Caco-2 (cell line): ENCODE measurements around the gene PARD3. TPM values are rescaled to one million over a fixed set of nuclear protein-coding genes. Genes with fewer than 3 reads are reported as not detected.

ENCODE experiments used
- BruUV-seq: library from RNA; stranded (reverse); fragments of 400-500 nt; replicated peaks from 2 replicates; lab custom pipeline; 2021; lab: Mats Ljungman, UMichigan
- CTCF ChIA-PET: fragments of 300-600 bp; sonication (Branson Sonifier 250); formaldehyde crosslinking; loops from one replicate; lab custom pipeline; 2022; ENCODE audit warnings: antibody characterized with exemption; lab: Charles Lee
- POLR2A ChIA-PET: fragments of 300-600 bp; sonication (Branson Sonifier 250); formaldehyde crosslinking; loops from one replicate; lab custom pipeline; 2022; ENCODE audit warnings: antibody characterized with exemption; lab: Charles Lee
- DNase-seq, 2 experiments: peaks; one replicate each; pipeline versions ENCODE4 v3.0.0 to v3.0.0-alpha.2; 2020 to 2022
- H3K27me3 ChIP-seq: replicated peaks from 2 replicates; pipeline ENCODE4 v1.6.0; 2011; ENCODE audit warnings: low read length; ENCODE audit not compliant: control insufficient read depth, insufficient read depth
- H3K36me3 ChIP-seq: 2 replicates; pipeline ENCODE4 v1.5.1; 2011; ENCODE audit warnings: low read length; ENCODE audit not compliant: control insufficient read depth, insufficient read depth
- H3K4me1 ChIP-seq: fragments of 250-450 bp; sonication (Bioruptor Pico); 2 replicates; pipeline ENCODE4 v1.5.1; 2020; ENCODE audit warnings: mild to moderate bottlenecking
- H3K4me3 ChIP-seq: 2 replicates; pipeline ENCODE4 v1.5.1; 2011; ENCODE audit warnings: low read depth, mild to moderate bottlenecking, control low read depth, low read length
- H3K9me3 ChIP-seq: fragments of 250-450 bp; sonication (Bioruptor Pico); 2 replicates; pipeline ENCODE4 v1.5.1; 2020; ENCODE audit warnings: mild to moderate bottlenecking, moderate library complexity
- H3K27ac Mint-ChIP-seq: one replicate; pipeline ENCODE4 v1.8.0; 2022; ENCODE audit warnings: mixed read lengths; ENCODE audit not compliant: unreplicated experiment
- H3K27me3 Mint-ChIP-seq: one replicate; pipeline ENCODE4 v1.8.0; 2022; ENCODE audit warnings: mixed read lengths; ENCODE audit not compliant: insufficient read depth, unreplicated experiment
- H3K36me3 Mint-ChIP-seq: one replicate; pipeline ENCODE4 v1.8.0; 2022; ENCODE audit warnings: mild to moderate bottlenecking, mixed read lengths; ENCODE audit not compliant: insufficient read depth, unreplicated experiment
- H3K4me1 Mint-ChIP-seq: one replicate; pipeline ENCODE4 v1.8.0; 2022; ENCODE audit warnings: low read depth, mixed read lengths; ENCODE audit not compliant: unreplicated experiment
- H3K4me3 Mint-ChIP-seq: one replicate; pipeline ENCODE4 v1.8.0; 2022; ENCODE audit warnings: mild to moderate bottlenecking, moderate library complexity, mixed read lengths; ENCODE audit not compliant: unreplicated experiment
- H3K9me3 Mint-ChIP-seq: one replicate; pipeline ENCODE4 v1.8.0; 2022; ENCODE audit warnings: mixed read lengths; ENCODE audit not compliant: unreplicated experiment
- intact Hi-C: fragments of 100-400 bp; cut with micrococcal nuclease; formaldehyde crosslinking; loops from one replicate; pipeline ENCODE4 v1.10.0; 2022; ENCODE audit not compliant: unreplicated experiment
- total RNA-seq: library from RNA; stranded (reverse); gene quantifications from 2 replicates; pipeline ENCODE4 v1.2.3, GENCODE V29; 2022
- TF ChIP-seq, protein P1 (sequence below), 2 experiments: fragments of 200-600 bp in 1 of 2; IDR thresholded peaks; 1 replicate in 1 of 2; 2 replicates in 1 of 2; pipeline versions ENCODE4 v1.5.1 to v1.8.0; 2011 to 2022; ENCODE audit warnings: antibody characterized with exemption in 1 of 2, control low read depth in 1 of 2, inconsistent platforms in 1 of 2, low read depth in 1 of 2, low read length in 1 of 2, mild to moderate bottlenecking in 1 of 2, moderate library complexity in 1 of 2; ENCODE audit not compliant: insufficient read depth in 1 of 2, severe bottlenecking in 1 of 2, unreplicated experiment in 1 of 2

PARD3 gene
- total RNA-seq, 1 experiment from 2014 or later = 80.7 TPM

DNA sequence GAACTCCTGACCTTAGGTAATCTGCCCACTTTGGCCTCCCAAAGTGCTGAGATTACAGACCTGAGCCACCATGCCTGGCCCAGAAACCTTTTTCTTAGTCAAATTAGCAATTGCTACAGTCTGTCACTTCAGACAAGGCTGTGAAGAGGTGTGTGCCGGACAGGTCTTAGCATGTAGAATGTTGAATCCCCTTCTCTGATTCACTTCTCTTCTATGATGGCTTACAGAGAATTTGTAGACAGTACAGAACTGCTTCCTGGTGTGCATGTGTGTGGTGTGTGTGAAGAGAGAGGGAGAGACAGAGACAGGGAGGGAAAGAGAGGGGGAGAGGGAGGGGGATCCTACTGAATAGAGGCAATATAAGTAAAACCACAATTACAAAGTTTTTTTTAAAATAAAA lies 150.4 kb downstream of the PARD3 start:
- DNase-seq = no peak
- H3K4me1 ChIP-seq = peaks cover 15% of the 10 kb centered on the region
- Mint-ChIP-seq H3K4me1 (peaks cover 29% of the 10 kb centered on the region), H3K27ac (no peak overlapping the region), H3K27me3 (no peaks in the 10 kb centered on the region), H3K36me3 (no peaks in the 10 kb centered on the region), H3K4me3 (no peak overlapping the region), H3K9me3 (no peaks in the 10 kb centered on the region)
- no peaks in the 10 kb centered on the region for H3K36me3 ChIP-seq
- no peaks in the 10 kb centered on the region for H3K27me3 ChIP-seq
- no TSS peak for BruUV-seq
- POLR2A ChIA-PET = no interaction called here
- no peaks in the 10 kb centered on the region for H3K9me3 ChIP-seq
- H3K4me3 ChIP-seq = no peak overlapping the region
- intact Hi-C loops = loop anchor here (5.0 kb wide), 2 partner anchors 68 to 293 kb away; no protein-coding TSS in a partner anchor
- CTCF ChIA-PET = no interaction called here
- TF ChIP-seq, protein P1, sequence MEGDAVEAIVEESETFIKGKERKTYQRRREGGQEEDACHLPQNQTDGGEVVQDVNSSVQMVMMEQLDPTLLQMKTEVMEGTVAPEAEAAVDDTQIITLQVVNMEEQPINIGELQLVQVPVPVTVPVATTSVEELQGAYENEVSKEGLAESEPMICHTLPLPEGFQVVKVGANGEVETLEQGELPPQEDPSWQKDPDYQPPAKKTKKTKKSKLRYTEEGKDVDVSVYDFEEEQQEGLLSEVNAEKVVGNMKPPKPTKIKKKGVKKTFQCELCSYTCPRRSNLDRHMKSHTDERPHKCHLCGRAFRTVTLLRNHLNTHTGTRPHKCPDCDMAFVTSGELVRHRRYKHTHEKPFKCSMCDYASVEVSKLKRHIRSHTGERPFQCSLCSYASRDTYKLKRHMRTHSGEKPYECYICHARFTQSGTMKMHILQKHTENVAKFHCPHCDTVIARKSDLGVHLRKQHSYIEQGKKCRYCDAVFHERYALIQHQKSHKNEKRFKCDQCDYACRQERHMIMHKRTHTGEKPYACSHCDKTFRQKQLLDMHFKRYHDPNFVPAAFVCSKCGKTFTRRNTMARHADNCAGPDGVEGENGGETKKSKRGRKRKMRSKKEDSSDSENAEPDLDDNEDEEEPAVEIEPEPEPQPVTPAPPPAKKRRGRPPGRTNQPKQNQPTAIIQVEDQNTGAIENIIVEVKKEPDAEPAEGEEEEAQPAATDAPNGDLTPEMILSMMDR (IDR thresholded peaks at IDR 0.05; ENCODE audit: insufficient read depth in 1 of 2, low read depth in 1 of 2, low read length in 1 of 2, severe bottlenecking in 1 of 2, unreplicated experiment in 1 of 2) = no peak

DNA sequence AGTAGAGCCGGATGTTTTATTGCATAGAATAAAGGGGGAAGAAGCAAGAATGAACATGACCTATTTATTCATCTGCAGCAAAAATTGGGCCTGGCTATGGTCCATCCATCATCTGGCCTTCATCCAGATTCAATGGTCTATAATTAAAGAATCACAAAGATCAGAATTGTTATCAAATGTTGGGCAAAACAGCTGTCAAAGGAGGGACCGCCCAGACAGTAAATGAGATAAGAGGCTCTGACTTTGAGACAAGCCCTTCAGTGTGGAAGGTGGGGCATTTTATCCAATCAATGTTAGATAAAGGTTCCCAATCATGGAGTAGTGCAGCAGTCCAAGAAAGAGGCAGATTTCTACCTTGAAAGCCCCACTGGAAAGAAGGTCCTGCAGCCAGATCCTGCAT lies 153.5 kb downstream of the PARD3 start:
- BruUV-seq = no TSS peak
- POLR2A ChIA-PET = no interaction called here
- Histone ChIP-seq H3K27me3 (no peaks in the 10 kb centered on the region), H3K4me1 (peaks cover 6% of the 10 kb centered on the region; the same call in 1 of the 2 replicates), H3K4me3 (no peak overlapping the region), H3K9me3 (no peaks in the 10 kb centered on the region), H3K36me3 (no peaks in the 10 kb centered on the region)
- no peak for DNase-seq
- peaks cover 13% of the 10 kb centered on the region for H3K4me1 Mint-ChIP-seq
- CTCF ChIA-PET = no interaction called here
- TF ChIP-seq, protein P1 (IDR thresholded peaks at IDR 0.05; ENCODE audit: insufficient read depth in 1 of 2, low read depth in 1 of 2, low read length in 1 of 2, severe bottlenecking in 1 of 2, unreplicated experiment in 1 of 2) = no peak
- H3K27me3 Mint-ChIP-seq = no peaks in the 10 kb centered on the region
- no peak overlapping the region for H3K27ac Mint-ChIP-seq
- H3K4me3 Mint-ChIP-seq = no peak overlapping the region
- no peaks in the 10 kb centered on the region for H3K36me3 Mint-ChIP-seq
- intact Hi-C loops = no loop called here
- no peaks in the 10 kb centered on the region for H3K9me3 Mint-ChIP-seq

DNA sequence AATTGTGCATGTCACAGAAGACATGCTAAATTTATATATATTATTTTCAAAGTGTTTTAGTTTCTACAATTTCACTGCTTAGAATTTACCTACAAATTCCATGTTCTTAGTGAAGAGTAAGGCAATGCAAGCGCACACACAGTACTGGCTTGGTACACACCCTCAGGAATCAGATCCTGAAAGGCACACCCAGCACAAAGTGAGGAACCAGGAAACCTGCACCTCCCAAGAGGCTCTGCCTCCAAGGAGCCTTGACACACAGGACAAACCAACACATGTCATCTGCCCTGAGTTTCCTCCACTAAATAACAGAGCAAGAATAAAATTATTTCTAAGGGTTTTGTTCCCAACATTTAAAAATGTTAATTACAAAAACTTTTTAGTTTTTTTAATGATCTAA lies 156.2 kb downstream of the PARD3 start:
- CTCF ChIA-PET = interaction anchor here (0.7 kb wide), 1 partner anchor 54 kb away, joined by 3 read pairs; no protein-coding TSS in a partner anchor
- POLR2A ChIA-PET = no interaction called here
- intact Hi-C loops = no loop called here
- Mint-ChIP-seq H3K36me3 (no peaks in the 10 kb centered on the region), H3K4me1 (peaks cover 20% of the 10 kb centered on the region), H3K27ac (no peak overlapping the region), H3K27me3 (no peaks in the 10 kb centered on the region), H3K9me3 (no peaks in the 10 kb centered on the region), H3K4me3 (no peak overlapping the region)
- Histone ChIP-seq H3K36me3 (no peaks in the 10 kb centered on the region), H3K9me3 (no peaks in the 10 kb centered on the region), H3K4me3 (no peak overlapping the region), H3K27me3 (no peaks in the 10 kb centered on the region), H3K4me1 (no peaks in the 10 kb centered on the region)
- no peak for DNase-seq
- no TSS peak for BruUV-seq
- TF ChIP-seq, protein P1 (IDR thresholded peaks at IDR 0.05; ENCODE audit: insufficient read depth in 1 of 2, low read depth in 1 of 2, low read length in 1 of 2, severe bottlenecking in 1 of 2, unreplicated experiment in 1 of 2) = no peak
